Measurements from ENCODE around the gene UBE2M. TPM values are rescaled to one million over a fixed set of nuclear protein-coding genes. Genes with fewer than 3 reads are reported as not detected.
A peak's percentile ranks its signal among the peaks of the same experiment; 100 is the strongest.

UBE2M gene
- total RNA-seq, 1 donor from 2014 or later = 66.7 TPM

GRCh38 chr19:58572818-58573657 lies 14.6 kb upstream of the UBE2M start, which contains the start of gene MZF1:
MZF1 (minus strand) TSS chr19:58573335; CDS start chr19:58571389, 1,946 bp downstream.
- Mint-ChIP-seq H3K9me3 (no peaks in the 10 kb centered on the region), H3K27ac (peak within 1 kb of the TSS; percentile 100), H3K36me3 (ENCODE audit: low read depth) (peaks cover 26% of the 10 kb centered on the region), H3K27me3 (no peaks in the 10 kb centered on the region), H3K4me3 (peak within 1 kb of the TSS; percentile 97), H3K4me1 (peaks cover 44% of the 10 kb centered on the region)
- no peak for TF ChIP-seq CTCF (IDR thresholded peaks at IDR 0.05)
- CTCF ChIA-PET = interaction anchor here (1.3 to 1.9 kb wide), 2 partner anchors 18 to 53 kb away, joined by 3 to 7 read pairs; partner anchors contain the start of genes CHMP2A and ZBTB45
- ATAC-seq (ENCODE audit: low read depth) (peak; percentile 61), DNase-seq (peak; percentile 100)
- intact Hi-C loops (cut with micrococcal nuclease) = loop anchor here (1.0 kb wide), 9 partner anchors 10 to 295 kb away; partner anchors contain the start of genes TRIM28, UBE2M, ZNF132 and ZNF446
- POLR2A ChIA-PET = interaction anchor here (0.6 to 4.5 kb wide), 10 partner anchors 9 to 345 kb away, joined by 3 to 63 read pairs (median 5); partner anchors contain the start of genes CHMP2A, TRIM28, UBE2M and ZBTB45

GRCh38 chr19:58572026-58572817 lies 13.8 kb upstream of the UBE2M start:
- intact Hi-C loops (cut with micrococcal nuclease) = loop anchor here (1.0 kb wide), 2 partner anchors 9 to 210 kb away; partner anchors contain the start of gene ZNF497
- H3K36me3 Mint-ChIP-seq (ENCODE audit: low read depth) = peaks cover 27% of the 10 kb centered on the region
- ChIA-PET CTCF (interaction anchor here (1.3 to 1.9 kb wide), 2 partner anchors 17 to 52 kb away, joined by 3 to 7 read pairs; partner anchors contain the start of genes CHMP2A and ZBTB45), POLR2A (interaction anchor here (0.9 to 4.5 kb wide), 9 partner anchors 8 to 164 kb away, joined by 3 to 63 read pairs (median 6); partner anchors contain the start of genes CHMP2A, TRIM28, UBE2M and ZBTB45)
- peak overlapping the region; percentile 100 for H3K27ac Mint-ChIP-seq
- H3K9me3 Mint-ChIP-seq = no peaks in the 10 kb centered on the region
- DNase-seq (no peak), ATAC-seq (ENCODE audit: low read depth) (no peak)
- no peaks in the 10 kb centered on the region for H3K27me3 Mint-ChIP-seq
- H3K4me1 Mint-ChIP-seq = peaks cover 43% of the 10 kb centered on the region
- peak overlapping the region; percentile 97 for H3K4me3 Mint-ChIP-seq
- no peak for TF ChIP-seq CTCF (IDR thresholded peaks at IDR 0.05)

- CTCF ChIA-PET = interaction anchor here (1.3 to 1.9 kb wide), 2 partner anchors 16 to 52 kb away, joined by 3 to 7 read pairs; partner anchors contain the start of genes CHMP2A and ZBTB45
- intact Hi-C loops (cut with micrococcal nuclease) = no loop called here
- Mint-ChIP-seq H3K27me3 (no peaks in the 10 kb centered on the region), H3K4me1 (peaks cover 43% of the 10 kb centered on the region), H3K4me3 (no peak overlapping the region), H3K27ac (peak overlapping the region; percentile 100), H3K9me3 (no peaks in the 10 kb centered on the region), H3K36me3 (ENCODE audit: low read depth) (peaks cover 30% of the 10 kb centered on the region)
- no peak for DNase-seq
- no peak for ATAC-seq (ENCODE audit: low read depth)
- no peak for TF ChIP-seq CTCF (IDR thresholded peaks at IDR 0.05)
- POLR2A ChIA-PET = interaction anchor here (1.3 to 4.5 kb wide), 6 partner anchors 11 to 163 kb away, joined by 3 to 63 read pairs (median 15); partner anchors contain the start of genes CHMP2A, TRIM28, UBE2M and ZBTB45
These were observed 13.2 kb upstream of the UBE2M start for GRCh38 chr19:58571575-58571947.

GRCh38 chr19:58570770-58571574 lies 12.6 kb upstream of the UBE2M start:
- H3K27ac Mint-ChIP-seq = no peak overlapping the region

More at GRCh38 chr19:58570770-58571574, 12.6 kb upstream of the UBE2M start:
- peaks cover 45% of the 10 kb centered on the region for H3K4me1 Mint-ChIP-seq
- peaks cover 31% of the 10 kb centered on the region for H3K36me3 Mint-ChIP-seq (ENCODE audit: low read depth)
- ChIA-PET POLR2A (interaction anchor here (2.1 to 4.5 kb wide), 4 partner anchors 10 to 51 kb away, joined by 12 to 63 read pairs (median 21); partner anchors contain the start of genes CHMP2A, TRIM28, UBE2M and ZBTB45), CTCF (interaction anchor here (0.9 to 1.3 kb wide), 2 partner anchors 16 to 51 kb away, joined by 3 read pairs; partner anchors contain the start of genes CHMP2A and ZBTB45)
- intact Hi-C loops (cut with micrococcal nuclease) = no loop called here
- DNase-seq (no peak), ATAC-seq (ENCODE audit: low read depth) (no peak)
- H3K9me3 Mint-ChIP-seq = no peaks in the 10 kb centered on the region
- TF ChIP-seq CTCF (IDR thresholded peaks at IDR 0.05) = no peak
- H3K27me3 Mint-ChIP-seq = no peaks in the 10 kb centered on the region
- no peak overlapping the region for H3K4me3 Mint-ChIP-seq

All from activated B cell treated with CpG ODN at 0.5 μM for 24 hours (primary cell).